ENCODE data around the gene ADAMTS12. TPM values are rescaled to one million over a fixed set of nuclear protein-coding genes. Genes with fewer than 3 reads are reported as not detected.

The ADAMTS12 gene
- total RNA-seq, 3 donors from 2014 or later, result 4.4 to 17.4 (median 15.0) TPM

- Histone ChIP-seq H3K4me1 (no peaks in the 10 kb centered on the region), H3K36me3 (no peaks in the 10 kb centered on the region), H3K27me3 (no peaks in the 10 kb centered on the region), H3K4me3 (no peak overlapping the region), H3K9me3 (peaks cover 0 to 11% of the 10 kb centered on the region in 2 donors), H3K27ac (peak overlapping the region in 1 of 2 donors; percentile 35)
- intact Hi-C loops (cut with DNase I; ENCODE audit: low total_unique reads), result no loop called here
- no peak for DNase-seq (ENCODE audit: low spot score in 2 of 2)
- TF ChIP-seq POLR2A (IDR thresholded peaks at IDR 0.05) (no peak), CTCF (IDR thresholded peaks at IDR 0.05) (no peak), POLR2AphosphoS5 (IDR thresholded peaks at IDR 0.05) (no peak)
Observed at GRCh38 chr5:33691856-33692255, 199.9 kb downstream of the ADAMTS12 start.

- no peaks in the 10 kb centered on the region for H3K27me3 ChIP-seq
- H3K9me3 ChIP-seq, result peaks cover 0 to 11% of the 10 kb centered on the region in 2 donors
- no peaks in the 10 kb centered on the region for H3K4me1 ChIP-seq
- no peak for TF ChIP-seq POLR2AphosphoS5 (IDR thresholded peaks at IDR 0.05)
- no peak for TF ChIP-seq POLR2A (IDR thresholded peaks at IDR 0.05)
- TF ChIP-seq CTCF (IDR thresholded peaks at IDR 0.05), result no peak
- intact Hi-C loops (cut with DNase I; ENCODE audit: low total_unique reads), result no loop called here
- H3K4me3 ChIP-seq, result no peak overlapping the region
- peak overlapping the region; percentile 35 to 42 for H3K27ac ChIP-seq
- no peaks in the 10 kb centered on the region for H3K36me3 ChIP-seq
- DNase-seq (ENCODE audit: low spot score in 2 of 2), result peak in 1 of 2 donors; percentile 18
Observed at GRCh38 chr5:33690374-33691135, 201.2 kb downstream of the ADAMTS12 start.

GRCh38 chr5:33688526-33688925 is 203.3 kb downstream of the ADAMTS12 start:
- peak overlapping the region in 1 of 2 donors; percentile 27 for H3K27ac ChIP-seq
- H3K4me3 ChIP-seq, result no peak overlapping the region
- TF ChIP-seq POLR2A (IDR thresholded peaks at IDR 0.05) (no peak), CTCF (IDR thresholded peaks at IDR 0.05) (no peak), POLR2AphosphoS5 (IDR thresholded peaks at IDR 0.05) (no peak)
- no peaks in the 10 kb centered on the region for H3K4me1 ChIP-seq
- intact Hi-C loops (cut with DNase I; ENCODE audit: low total_unique reads), result no loop called here
- DNase-seq (ENCODE audit: low spot score in 2 of 2), result no peak
- H3K36me3 ChIP-seq, result no peaks in the 10 kb centered on the region
- H3K27me3 ChIP-seq, result no peaks in the 10 kb centered on the region
- peaks cover 0 to 6% of the 10 kb centered on the region in 2 donors for H3K9me3 ChIP-seq

DNA sequence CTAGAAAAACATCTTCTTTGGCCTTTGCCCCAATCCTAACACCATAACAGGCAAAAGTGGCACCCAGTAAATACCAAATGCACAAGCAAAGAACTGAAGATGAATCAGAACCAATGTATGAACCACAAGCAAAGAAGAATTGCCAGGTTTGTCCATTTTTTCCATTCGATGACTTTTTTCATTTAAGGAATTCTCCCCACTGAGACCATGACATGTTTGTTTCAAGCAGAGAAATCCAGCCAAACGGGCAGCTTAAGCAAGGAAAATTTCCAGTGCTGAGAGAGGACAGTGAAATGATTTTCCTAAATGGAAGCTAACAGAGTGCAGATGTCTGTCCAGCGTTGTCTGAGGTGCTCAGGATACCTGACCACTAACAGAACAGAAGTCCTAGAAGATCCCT is 203.7 kb downstream of the ADAMTS12 start:
- TF ChIP-seq POLR2A (IDR thresholded peaks at IDR 0.05) (no peak), POLR2AphosphoS5 (IDR thresholded peaks at IDR 0.05) (no peak), CTCF (IDR thresholded peaks at IDR 0.05) (no peak)
- no peaks in the 10 kb centered on the region for H3K4me1 ChIP-seq
- peaks cover 0 to 4% of the 10 kb centered on the region in 2 donors for H3K9me3 ChIP-seq
- no peaks in the 10 kb centered on the region for H3K36me3 ChIP-seq
- intact Hi-C loops (cut with DNase I; ENCODE audit: low total_unique reads), result no loop called here
- no peak for DNase-seq (ENCODE audit: low spot score in 2 of 2)
- no peaks in the 10 kb centered on the region for H3K27me3 ChIP-seq
- H3K4me3 ChIP-seq, result no peak overlapping the region
- peak overlapping the region in 1 of 2 donors; percentile 50 for H3K27ac ChIP-seq
